ENCODE results near the gene NFIA. TPM values are rescaled to one million over a fixed set of nuclear protein-coding genes. Genes with fewer than 3 reads are reported as not detected.

NFIA gene
- total and polyA plus RNA-seq, 2 donors (not counting 1 experiment from before 2014, with no cell fraction given) = 0.28 to 0.54 TPM

- H2AFZ ChIP-seq (ENCODE audit: insufficient read depth, low read depth, low read length, poor library complexity, severe bottlenecking) = no peak overlapping the region
- H3K9me3 Mint-ChIP-seq (ENCODE audit: insufficient read depth) = no peaks in the 10 kb centered on the region
- no peaks in the 10 kb centered on the region for H3K9me3 ChIP-seq (ENCODE audit: control extremely low read depth in 1 of 3, control insufficient read depth in 2 of 3, insufficient read depth in 1 of 3, low read length in 2 of 3)
- no peak overlapping the region for H3K9ac ChIP-seq (ENCODE audit: low read length)
- WGBS (ENCODE audit: insufficient coverage) = 90% methylated on average over 2 of the region's 3 CpGs
- H3K4me2 ChIP-seq (replicated peaks; ENCODE audit: low read depth, low read length, poor library complexity, severe bottlenecking) = no peak overlapping the region
- no peaks in the 10 kb centered on the region for H3K4me1 ChIP-seq (ENCODE audit: control insufficient read depth in 2 of 2, insufficient read depth in 2 of 2, low read length in 2 of 2)
- no peak overlapping the region for H3K4me3 Mint-ChIP-seq
- POLR2A ChIA-PET = no interaction called here
- TF ChIP-seq EZH2 (IDR thresholded peaks at IDR 0.05; ENCODE audit: borderline replicate concordance, insufficient read depth, low read depth, low read length, poor library complexity, severe bottlenecking) = no peak
- TF ChIP-seq, protein P1, sequence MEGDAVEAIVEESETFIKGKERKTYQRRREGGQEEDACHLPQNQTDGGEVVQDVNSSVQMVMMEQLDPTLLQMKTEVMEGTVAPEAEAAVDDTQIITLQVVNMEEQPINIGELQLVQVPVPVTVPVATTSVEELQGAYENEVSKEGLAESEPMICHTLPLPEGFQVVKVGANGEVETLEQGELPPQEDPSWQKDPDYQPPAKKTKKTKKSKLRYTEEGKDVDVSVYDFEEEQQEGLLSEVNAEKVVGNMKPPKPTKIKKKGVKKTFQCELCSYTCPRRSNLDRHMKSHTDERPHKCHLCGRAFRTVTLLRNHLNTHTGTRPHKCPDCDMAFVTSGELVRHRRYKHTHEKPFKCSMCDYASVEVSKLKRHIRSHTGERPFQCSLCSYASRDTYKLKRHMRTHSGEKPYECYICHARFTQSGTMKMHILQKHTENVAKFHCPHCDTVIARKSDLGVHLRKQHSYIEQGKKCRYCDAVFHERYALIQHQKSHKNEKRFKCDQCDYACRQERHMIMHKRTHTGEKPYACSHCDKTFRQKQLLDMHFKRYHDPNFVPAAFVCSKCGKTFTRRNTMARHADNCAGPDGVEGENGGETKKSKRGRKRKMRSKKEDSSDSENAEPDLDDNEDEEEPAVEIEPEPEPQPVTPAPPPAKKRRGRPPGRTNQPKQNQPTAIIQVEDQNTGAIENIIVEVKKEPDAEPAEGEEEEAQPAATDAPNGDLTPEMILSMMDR (IDR thresholded peaks at IDR 0.05) = no peak
- no peak overlapping the region for H3K27ac ChIP-seq (ENCODE audit: low read length in 2 of 2)
- intact Hi-C loops (cut with micrococcal nuclease) = no loop called here
- H3K27ac Mint-ChIP-seq = no peak overlapping the region
- ATAC-seq (ENCODE audit: low read depth) = no peak
- DNase-seq = no peak
- no peaks in the 10 kb centered on the region for H3K36me3 ChIP-seq (replicated peaks in 1 of 2; ENCODE audit: control extremely low read depth in 1 of 2, control insufficient read depth in 1 of 2, extremely low read depth in 1 of 2, insufficient read depth in 2 of 2, low read length in 1 of 2)
- CTCF ChIA-PET = no interaction called here
- no peaks in the 10 kb centered on the region for H3K27me3 ChIP-seq (replicated peaks in 1 of 4; ENCODE audit: control extremely low read depth in 1 of 4, control insufficient read depth in 3 of 4, insufficient read depth in 4 of 4, low read length in 3 of 4)
- H4K20me1 ChIP-seq (ENCODE audit: control insufficient read depth, insufficient read depth, low read length, poor library complexity, severe bottlenecking) = no peaks in the 10 kb centered on the region
- no peaks in the 10 kb centered on the region for H3K79me2 ChIP-seq (ENCODE audit: control insufficient read depth, insufficient read depth, low read length)
- no peaks in the 10 kb centered on the region for H3K4me1 Mint-ChIP-seq
- H3K4me3 ChIP-seq (ENCODE audit: control extremely low read depth in 1 of 5, extremely low read depth in 1 of 5, insufficient read depth in 1 of 5, low read depth in 2 of 5, low read length in 4 of 5) = no peak overlapping the region
- peaks cover 12% of the 10 kb centered on the region for H3K27me3 Mint-ChIP-seq
Observed at GRCh38 chr1:61285371-61285885, 203.1 kb downstream of the NFIA start.

DNA sequence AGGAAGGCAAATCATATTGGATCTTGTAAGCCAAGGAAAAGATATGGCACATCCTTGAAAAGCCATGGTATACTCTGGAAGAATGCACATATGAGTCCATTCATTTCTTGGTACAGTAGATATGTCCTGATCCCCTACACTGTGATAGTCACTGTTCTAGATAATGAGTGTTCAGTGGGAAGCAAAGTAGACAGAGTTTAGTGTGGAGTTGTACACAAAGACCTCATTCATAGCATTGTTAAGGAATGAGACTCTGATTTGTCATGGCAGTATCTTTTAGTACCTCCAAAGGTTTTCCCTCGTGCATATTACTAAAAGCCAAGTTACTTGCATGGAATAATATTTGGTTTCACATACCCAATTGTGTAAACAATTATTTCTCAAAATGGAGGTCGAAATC is 204.7 kb downstream of the NFIA start:
- no peak overlapping the region for H3K4me2 ChIP-seq (replicated peaks; ENCODE audit: low read depth, low read length, poor library complexity, severe bottlenecking)
- H3K4me3 Mint-ChIP-seq = no peak overlapping the region
- no peaks in the 10 kb centered on the region for H3K4me1 ChIP-seq (ENCODE audit: control insufficient read depth in 2 of 2, insufficient read depth in 2 of 2, low read length in 2 of 2)

More for the DNA sequence above, 204.7 kb downstream of the NFIA start:
- H3K27me3 Mint-ChIP-seq = peaks cover 12% of the 10 kb centered on the region
- no peaks in the 10 kb centered on the region for H3K27me3 ChIP-seq (replicated peaks in 1 of 4; ENCODE audit: control extremely low read depth in 1 of 4, control insufficient read depth in 3 of 4, insufficient read depth in 4 of 4, low read length in 3 of 4)
- TF ChIP-seq EZH2 (IDR thresholded peaks at IDR 0.05; ENCODE audit: borderline replicate concordance, insufficient read depth, low read depth, low read length, poor library complexity, severe bottlenecking) = no peak
- TF ChIP-seq, protein P1 (IDR thresholded peaks at IDR 0.05) = no peak
- ChIA-PET CTCF (no interaction called here), POLR2A (interaction anchor here (0.7 kb wide), 1 partner anchor 461 kb away, joined by 3 read pairs; no protein-coding TSS in a partner anchor)
- H3K9me3 Mint-ChIP-seq (ENCODE audit: insufficient read depth) = no peaks in the 10 kb centered on the region
- H3K27ac Mint-ChIP-seq = no peak overlapping the region
- H3K27ac ChIP-seq (ENCODE audit: low read length in 2 of 2) = no peak overlapping the region
- H3K9ac ChIP-seq (ENCODE audit: low read length) = no peak overlapping the region
- intact Hi-C loops (cut with micrococcal nuclease) = no loop called here
- no peak overlapping the region for H2AFZ ChIP-seq (ENCODE audit: insufficient read depth, low read depth, low read length, poor library complexity, severe bottlenecking)
- H3K36me3 ChIP-seq (replicated peaks in 1 of 2; ENCODE audit: control extremely low read depth in 1 of 2, control insufficient read depth in 1 of 2, extremely low read depth in 1 of 2, insufficient read depth in 2 of 2, low read length in 1 of 2) = no peaks in the 10 kb centered on the region
- H4K20me1 ChIP-seq (ENCODE audit: control insufficient read depth, insufficient read depth, low read length, poor library complexity, severe bottlenecking) = no peaks in the 10 kb centered on the region
- DNase-seq (no peak), ATAC-seq (ENCODE audit: low read depth) (no peak)
- WGBS (ENCODE audit: insufficient coverage) = no CpG with 5 or more reads among the region's 2 CpGs
- no peak overlapping the region for H3K4me3 ChIP-seq (ENCODE audit: control extremely low read depth in 1 of 5, extremely low read depth in 1 of 5, insufficient read depth in 1 of 5, low read depth in 2 of 5, low read length in 4 of 5)
- H3K79me2 ChIP-seq (ENCODE audit: control insufficient read depth, insufficient read depth, low read length) = no peaks in the 10 kb centered on the region
- no peaks in the 10 kb centered on the region for H3K9me3 ChIP-seq (ENCODE audit: control extremely low read depth in 1 of 3, control insufficient read depth in 2 of 3, insufficient read depth in 1 of 3, low read length in 2 of 3)
- no peaks in the 10 kb centered on the region for H3K4me1 Mint-ChIP-seq

Measured in B cell (primary cell).